Parathyroid adenoma (tissue), 2 donors: ENCODE measurements around the gene OGG1.

Experiments used
- H2AFZ ChIP-seq: fragments of 300-600 bp; sonication (generic); one replicate; pipeline ENCODE4 v1.7.0; 2017; ENCODE audit warnings: antibody characterized with exemption, mild to moderate bottlenecking
- H3K27ac ChIP-seq: fragments of 300-600 bp; sonication (generic); one replicate; pipeline ENCODE4 v1.7.0; 2017
- H3K27me3 ChIP-seq: fragments of 300-600 bp; sonication (generic); one replicate; pipeline ENCODE4 v1.7.0; 2017; ENCODE audit warnings: low read length; ENCODE audit not compliant: control insufficient read depth, insufficient read depth
- H3K36me3 ChIP-seq: fragments of 300-600 bp; sonication (generic); one replicate; pipeline ENCODE4 v1.7.0; 2017; ENCODE audit warnings: low read length; ENCODE audit not compliant: control insufficient read depth, insufficient read depth
- H3K4me1 ChIP-seq: fragments of 300-600 bp; sonication (generic); one replicate; pipeline ENCODE4 v1.7.0; 2017; ENCODE audit warnings: control low read depth
- H3K4me2 ChIP-seq: fragments of 300-600 bp; sonication (generic); one replicate; pipeline ENCODE4 v1.7.0; 2017; ENCODE audit warnings: low read length
- H3K4me3 ChIP-seq: fragments of 300-600 bp; sonication (generic); one replicate; pipeline ENCODE4 v1.7.0; 2017; ENCODE audit warnings: low read depth, low read length
- H3K79me2 ChIP-seq: fragments of 300-600 bp; sonication (generic); one replicate; pipeline ENCODE4 v1.7.0; 2017; ENCODE audit warnings: control low read depth
- H3K9ac ChIP-seq: fragments of 300-600 bp; sonication (generic); one replicate; pipeline ENCODE4 v1.7.0; 2017; ENCODE audit warnings: mild to moderate bottlenecking
- H3K9me3 ChIP-seq: fragments of 300-600 bp; sonication (generic); one replicate; pipeline ENCODE4 v1.7.0; 2017; ENCODE audit warnings: low read length; ENCODE audit not compliant: control insufficient read depth
- TF ChIP-seq, protein P1 (sequence below): fragments of 300-600 bp; sonication (generic); IDR thresholded peaks from one replicate; pipeline ENCODE4 v1.7.0; 2017; ENCODE audit warnings: antibody characterized with exemption, mild to moderate bottlenecking
- donor health status: primary hyperparathyroidism.

OGG1 gene

DNA sequence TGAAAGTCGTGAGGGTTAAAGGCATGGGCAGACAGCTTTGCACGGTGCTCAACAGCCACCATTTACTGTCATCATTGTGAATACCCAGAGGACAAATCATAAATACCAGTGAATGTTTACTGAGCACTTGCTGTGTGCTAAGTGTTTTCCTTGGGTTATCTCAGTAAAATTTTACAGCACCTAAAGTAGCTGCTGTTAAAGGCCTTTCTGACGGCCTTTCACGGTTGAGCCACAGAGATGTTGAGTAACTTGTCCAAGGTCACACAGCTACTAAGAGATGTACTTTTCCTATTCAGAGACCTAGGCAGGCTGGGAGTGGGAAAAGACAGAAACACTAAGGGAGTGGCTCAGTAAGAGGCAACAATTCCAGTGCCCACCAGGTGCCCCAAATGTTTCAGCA lies 46.5 kb upstream of the OGG1 start:
- no peak overlapping the region for H3K4me2 ChIP-seq
- no peaks in the 10 kb centered on the region for H3K4me1 ChIP-seq
- H3K79me2 ChIP-seq = no peaks in the 10 kb centered on the region
- H3K27ac ChIP-seq = no peak overlapping the region
- H2AFZ ChIP-seq = no peak overlapping the region
- no peak overlapping the region for H3K4me3 ChIP-seq
- H3K9me3 ChIP-seq = no peaks in the 10 kb centered on the region
- no peak overlapping the region for H3K9ac ChIP-seq
- H3K27me3 ChIP-seq = no peaks in the 10 kb centered on the region
- no peaks in the 10 kb centered on the region for H3K36me3 ChIP-seq
- TF ChIP-seq, protein P1, sequence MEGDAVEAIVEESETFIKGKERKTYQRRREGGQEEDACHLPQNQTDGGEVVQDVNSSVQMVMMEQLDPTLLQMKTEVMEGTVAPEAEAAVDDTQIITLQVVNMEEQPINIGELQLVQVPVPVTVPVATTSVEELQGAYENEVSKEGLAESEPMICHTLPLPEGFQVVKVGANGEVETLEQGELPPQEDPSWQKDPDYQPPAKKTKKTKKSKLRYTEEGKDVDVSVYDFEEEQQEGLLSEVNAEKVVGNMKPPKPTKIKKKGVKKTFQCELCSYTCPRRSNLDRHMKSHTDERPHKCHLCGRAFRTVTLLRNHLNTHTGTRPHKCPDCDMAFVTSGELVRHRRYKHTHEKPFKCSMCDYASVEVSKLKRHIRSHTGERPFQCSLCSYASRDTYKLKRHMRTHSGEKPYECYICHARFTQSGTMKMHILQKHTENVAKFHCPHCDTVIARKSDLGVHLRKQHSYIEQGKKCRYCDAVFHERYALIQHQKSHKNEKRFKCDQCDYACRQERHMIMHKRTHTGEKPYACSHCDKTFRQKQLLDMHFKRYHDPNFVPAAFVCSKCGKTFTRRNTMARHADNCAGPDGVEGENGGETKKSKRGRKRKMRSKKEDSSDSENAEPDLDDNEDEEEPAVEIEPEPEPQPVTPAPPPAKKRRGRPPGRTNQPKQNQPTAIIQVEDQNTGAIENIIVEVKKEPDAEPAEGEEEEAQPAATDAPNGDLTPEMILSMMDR = no peak

DNA sequence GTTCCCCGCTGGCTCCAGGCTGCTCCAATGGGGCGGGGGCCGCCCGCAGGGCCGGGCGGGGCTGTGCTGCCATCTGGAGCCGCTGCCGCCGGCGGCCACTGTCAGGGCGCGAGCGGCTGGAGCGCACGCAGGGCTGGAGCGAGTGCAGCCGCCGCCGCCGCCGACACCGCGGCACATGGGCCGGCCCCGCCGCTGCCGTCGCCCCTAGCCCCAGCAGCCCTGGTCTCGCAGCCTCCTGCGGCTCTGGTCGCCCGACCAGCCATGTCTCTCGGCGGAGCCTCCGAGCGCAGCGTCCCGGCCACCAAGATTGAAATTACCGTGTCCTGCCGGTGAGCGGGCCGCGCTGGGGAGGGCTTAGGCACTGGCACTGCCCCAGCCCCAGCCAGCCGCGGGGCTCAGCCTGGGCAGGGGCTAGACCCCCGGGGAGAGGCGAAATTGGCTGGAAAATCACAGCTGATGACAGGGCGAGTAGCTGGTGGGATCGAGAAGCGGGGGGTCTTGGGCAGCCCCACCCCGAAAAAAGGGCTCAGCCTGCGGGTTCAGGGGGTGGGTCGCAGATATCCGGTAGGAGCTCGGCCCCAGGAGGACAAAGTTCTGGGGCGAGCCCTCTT lies 45.9 kb upstream of the OGG1 start, which contains the start of gene CPNE9:
Gene CPNE9, plus strand, starts transcription at position 98 of the 611 bp plus-strand sequence. Its CDS starts 164 bp downstream, at position 262.
- Histone ChIP-seq H3K4me2 (peak within 1 kb of the TSS; percentile 57), H3K9ac (no peak within 1 kb of the TSS), H3K36me3 (no peaks in the 10 kb centered on the region), H3K9me3 (no peaks in the 10 kb centered on the region), H3K27ac (no peak within 1 kb of the TSS), H3K79me2 (no peaks in the 10 kb centered on the region), H3K27me3 (no peaks in the 10 kb centered on the region), H2AFZ (peak within 1 kb of the TSS; percentile 85), H3K4me3 (peak within 1 kb of the TSS; percentile 31), H3K4me1 (no peaks in the 10 kb centered on the region)
- TF ChIP-seq, protein P1 = no peak

DNA sequence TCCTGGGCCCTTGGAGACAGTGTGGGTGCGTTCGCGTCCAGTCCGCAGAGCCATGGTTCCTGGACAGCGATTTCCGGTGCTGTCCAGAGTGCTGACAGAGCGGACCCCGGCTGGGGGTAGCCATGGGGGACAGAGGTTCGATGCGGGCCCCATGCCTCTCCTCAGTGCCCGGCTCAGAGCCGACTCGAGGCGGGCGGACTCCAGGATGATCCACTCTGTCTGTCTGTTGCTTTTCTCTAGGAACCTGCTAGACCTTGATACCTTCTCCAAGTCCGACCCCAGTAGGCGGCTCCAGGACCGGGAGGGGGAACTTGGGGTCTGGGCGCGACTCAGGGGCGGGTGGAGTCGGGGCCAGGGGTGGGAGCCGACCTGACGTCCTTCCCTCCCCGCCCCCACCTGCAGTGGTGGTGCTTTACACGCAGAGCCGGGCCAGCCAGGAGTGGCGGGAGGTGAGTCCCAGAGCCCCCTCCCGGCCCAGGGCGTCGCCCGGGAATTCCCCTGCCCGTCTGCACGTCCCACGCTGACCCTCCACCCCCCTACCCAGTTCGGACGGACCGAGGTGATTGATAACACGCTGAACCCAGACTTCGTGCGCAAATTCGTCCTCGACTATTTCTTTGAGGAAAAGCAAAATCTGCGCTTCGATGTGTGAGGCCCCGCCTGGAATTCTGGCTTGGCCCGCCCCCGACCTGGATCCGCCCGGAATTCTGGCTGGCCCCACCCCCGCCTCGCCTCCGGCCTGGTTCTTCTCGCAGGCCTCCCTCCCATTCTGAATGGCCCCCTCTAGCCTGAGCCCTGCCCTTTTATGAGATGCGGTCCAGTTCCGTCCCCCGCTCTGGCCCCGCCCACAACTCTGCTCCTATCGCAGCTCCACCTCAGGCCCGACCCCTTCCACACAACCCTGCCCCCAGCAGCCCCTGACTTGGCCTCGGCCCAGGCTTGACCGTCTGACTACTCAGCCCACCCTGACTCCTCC lies 45.1 kb upstream of the OGG1 start:
- no peak overlapping the region for H3K9ac ChIP-seq
- H3K4me1 ChIP-seq = no peaks in the 10 kb centered on the region
- TF ChIP-seq, protein P1 = no peak
- H3K4me2 ChIP-seq = peak overlapping the region; percentile 57
- H3K27ac ChIP-seq = no peak overlapping the region
- H3K9me3 ChIP-seq = no peaks in the 10 kb centered on the region
- H3K36me3 ChIP-seq = no peaks in the 10 kb centered on the region
- H3K27me3 ChIP-seq = no peaks in the 10 kb centered on the region
- peak overlapping the region; percentile 85 for H2AFZ ChIP-seq
- peak overlapping the region; percentile 31 for H3K4me3 ChIP-seq
- H3K79me2 ChIP-seq = no peaks in the 10 kb centered on the region

DNA sequence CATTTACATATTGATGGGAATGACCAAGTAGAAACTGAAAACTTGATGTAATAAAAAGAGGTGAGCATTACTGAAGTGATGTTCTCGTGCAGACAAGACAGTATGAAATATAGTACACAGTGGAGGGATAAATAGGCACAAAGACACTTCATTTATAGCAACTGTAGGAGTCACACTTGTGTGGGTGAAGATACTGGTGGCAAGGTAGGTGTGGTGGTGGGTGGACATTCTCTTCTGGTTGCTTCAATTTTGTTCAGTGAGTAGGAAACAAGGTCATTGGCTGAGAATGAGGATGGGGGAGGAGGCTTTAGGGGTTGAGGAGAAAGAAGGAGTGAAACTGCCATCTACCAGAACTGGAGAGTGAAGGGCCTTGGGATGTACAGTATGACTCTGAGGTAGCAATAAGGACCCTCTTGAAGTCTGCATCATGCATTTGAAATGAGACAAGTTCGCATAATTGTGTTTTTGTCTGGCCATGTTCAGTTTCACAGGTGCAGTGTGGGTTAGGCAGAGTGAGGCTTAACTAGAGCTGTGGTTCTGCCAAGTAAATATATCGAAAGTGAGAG lies 39.5 kb upstream of the OGG1 start:
- no peak overlapping the region for H2AFZ ChIP-seq
- no peak overlapping the region for H3K4me3 ChIP-seq
- H3K9me3 ChIP-seq = no peaks in the 10 kb centered on the region
- H3K9ac ChIP-seq = no peak overlapping the region
- no peak overlapping the region for H3K4me2 ChIP-seq
- no peak overlapping the region for H3K27ac ChIP-seq
- no peaks in the 10 kb centered on the region for H3K79me2 ChIP-seq
- TF ChIP-seq, protein P1 = no peak
- no peaks in the 10 kb centered on the region for H3K4me1 ChIP-seq
- no peaks in the 10 kb centered on the region for H3K27me3 ChIP-seq
- no peaks in the 10 kb centered on the region for H3K36me3 ChIP-seq
